Mesenchymal stem cell (in vitro differentiated cells and primary cell): ENCODE data around the gene ADCY1.
"Not testable (repeated sequence)": the region's sequence is repeated elsewhere in the genome, so short reads cannot be mapped to it uniquely, and the experiment has no call there.

Source experiments
- DNase-seq: peaks from one replicate; pipeline ENCODE4 v3.0.0-alpha.2; 2013
- H2AFZ ChIP-seq: one replicate; pipeline ENCODE4 v1.6.1; 2013; ENCODE audit warnings: low read depth, mild to moderate bottlenecking, control low read depth, inconsistent platforms, low read length, moderate library complexity
- H2AK5ac ChIP-seq: 2 replicates; pipeline ENCODE4 v1.6.1; 2013; ENCODE audit warnings: low read length, moderate library complexity, mild to moderate bottlenecking, inconsistent platforms; ENCODE audit not compliant: severe bottlenecking
- H2BK120ac ChIP-seq: one replicate; pipeline ENCODE4 v1.6.1; 2013; ENCODE audit warnings: low read depth, mild to moderate bottlenecking, inconsistent platforms, low read length, moderate library complexity
- H2BK12ac ChIP-seq, 2 experiments: one replicate each; pipeline ENCODE4 v1.6.1; 2013; ENCODE audit warnings: inconsistent platforms in 2 of 2, low read length in 2 of 2, mild to moderate bottlenecking in 2 of 2, moderate library complexity in 2 of 2, control low read depth in 1 of 2
- H2BK15ac ChIP-seq: one replicate; pipeline ENCODE4 v1.6.1; 2013; ENCODE audit warnings: mild to moderate bottlenecking, low read depth, inconsistent platforms; ENCODE audit not compliant: poor library complexity, severe bottlenecking
- H2BK5ac ChIP-seq: 2 replicates; pipeline ENCODE4 v1.6.1; 2013; ENCODE audit warnings: low read depth, mild to moderate bottlenecking, low read length, control low read depth, inconsistent platforms; ENCODE audit not compliant: poor library complexity, severe bottlenecking
- H3K14ac ChIP-seq, 2 experiments: one replicate each; pipeline ENCODE4 v1.6.1; 2013; ENCODE audit warnings: inconsistent platforms in 2 of 2, low read length in 2 of 2, control low read depth in 1 of 2, mild to moderate bottlenecking in 1 of 2, moderate library complexity in 1 of 2
- H3K18ac ChIP-seq, 2 experiments: one replicate each; pipeline ENCODE4 v1.6.1; 2013; ENCODE audit warnings: inconsistent platforms in 2 of 2, low read length in 2 of 2, control low read depth in 1 of 2, low read depth in 1 of 2, mild to moderate bottlenecking in 1 of 2
- H3K23ac ChIP-seq, 2 experiments: one replicate each; pipeline ENCODE4 v1.6.1; 2013; ENCODE audit warnings: inconsistent platforms in 2 of 2, low read length in 2 of 2, mild to moderate bottlenecking in 2 of 2, moderate library complexity in 2 of 2, control low read depth in 1 of 2
- H3K27ac ChIP-seq: 2 replicates; pipeline ENCODE4 v1.5.1; 2013; ENCODE audit warnings: mild to moderate bottlenecking, moderate library complexity, low read length, control low read depth, inconsistent platforms; ENCODE audit not compliant: poor library complexity, severe bottlenecking
- H3K27me3 ChIP-seq, 2 experiments: 2 replicates each; pipeline versions ENCODE4 v1.6.1 to v1.7.0; 2013; ENCODE audit warnings: low read length in 2 of 2, mild to moderate bottlenecking in 2 of 2, moderate library complexity in 2 of 2, control low read depth in 1 of 2, inconsistent platforms in 1 of 2; ENCODE audit not compliant: control insufficient read depth in 1 of 2, insufficient read depth in 1 of 2
- H3K36me3 ChIP-seq, 2 experiments: 2 replicates each; pipeline versions ENCODE4 v1.6.1 to v1.7.0; 2013; ENCODE audit warnings: low read length in 2 of 2, control low read depth in 1 of 2, inconsistent platforms in 1 of 2, low read depth in 1 of 2, mild to moderate bottlenecking in 1 of 2; ENCODE audit not compliant: insufficient read depth in 2 of 2, control insufficient read depth in 1 of 2
- H3K4ac ChIP-seq, 2 experiments: one replicate each; pipeline ENCODE4 v1.6.1; 2013; ENCODE audit warnings: inconsistent platforms in 2 of 2, low read length in 2 of 2, mild to moderate bottlenecking in 2 of 2, moderate library complexity in 2 of 2, control low read depth in 1 of 2, low read depth in 1 of 2
- H3K4me1 ChIP-seq: 2 replicates; pipeline ENCODE4 v1.6.1; 2013; ENCODE audit warnings: low read depth, low read length, control low read depth; ENCODE audit not compliant: control insufficient read depth, insufficient read depth
- H3K4me2 ChIP-seq: 2 replicates; pipeline ENCODE4 v1.6.1; 2013; ENCODE audit warnings: low read length, mild to moderate bottlenecking, inconsistent platforms; ENCODE audit not compliant: poor library complexity, severe bottlenecking
- H3K4me3 ChIP-seq, 2 experiments: 2 replicates each; pipeline versions ENCODE4 v1.5.1 to v1.7.0; 2013; ENCODE audit warnings: low read length in 2 of 2, mild to moderate bottlenecking in 2 of 2, control low read depth in 1 of 2, low read depth in 1 of 2; ENCODE audit not compliant: insufficient read depth in 1 of 2
- H3K79me1 ChIP-seq: replicated peaks from 2 replicates; pipeline ENCODE4 v1.6.1; 2013; ENCODE audit warnings: mild to moderate bottlenecking, control low read depth, low read length, inconsistent platforms; ENCODE audit not compliant: poor library complexity, severe bottlenecking
- H3K9ac ChIP-seq: 2 replicates; pipeline ENCODE4 v1.7.0; 2013; ENCODE audit warnings: mild to moderate bottlenecking, low read length, moderate library complexity
- H3K9me3 ChIP-seq: 2 replicates; pipeline ENCODE4 v1.7.0; 2013; ENCODE audit warnings: mild to moderate bottlenecking, low read length; ENCODE audit not compliant: control insufficient read depth
- H4K8ac ChIP-seq: one replicate; pipeline ENCODE4 v1.6.1; 2013; ENCODE audit warnings: inconsistent platforms, mild to moderate bottlenecking, low read length, moderate library complexity
- H4K91ac ChIP-seq: one replicate; pipeline ENCODE4 v1.6.1; 2013; ENCODE audit warnings: mild to moderate bottlenecking, low read length, inconsistent platforms
- WGBS: methylation state at CpG from one replicate; pipeline ENCODE4 v1.1.7; 2013; ENCODE audit warnings: mixed read lengths; 5-methylcytosine and 5-hydroxymethylcytosine counted together

ADCY1 gene

GRCh38 chr7:45748976-45749375 lies 174.8 kb downstream of the ADCY1 start:
- H3K18ac ChIP-seq, H3K4me3 ChIP-seq, H4K91ac ChIP-seq, H3K14ac ChIP-seq, H4K8ac ChIP-seq, H3K23ac ChIP-seq, H3K27me3 ChIP-seq, H2BK5ac ChIP-seq, H3K4ac ChIP-seq, H3K79me1 ChIP-seq, H3K4me1 ChIP-seq, H2AK5ac ChIP-seq, H2BK15ac ChIP-seq, H3K27ac ChIP-seq, H3K9ac ChIP-seq, H3K4me2 ChIP-seq, H2BK120ac ChIP-seq, H2BK12ac ChIP-seq, H2AFZ ChIP-seq, H3K9me3 ChIP-seq: not testable (repeated sequence)
- peaks cover 0 to 57% of the 10 kb centered on the region in 2 experiments for H3K36me3 ChIP-seq
- peak; percentile 35 for DNase-seq

- H2BK5ac ChIP-seq, H3K9ac ChIP-seq, H3K79me1 ChIP-seq, H2BK120ac ChIP-seq, H3K14ac ChIP-seq, H3K18ac ChIP-seq, H3K4me1 ChIP-seq, H2AFZ ChIP-seq, H3K4me2 ChIP-seq, H4K91ac ChIP-seq, H2BK15ac ChIP-seq, H3K23ac ChIP-seq, H3K4ac ChIP-seq, H3K27ac ChIP-seq, H4K8ac ChIP-seq, H2AK5ac ChIP-seq, H2BK12ac ChIP-seq, H3K9me3 ChIP-seq, H3K4me3 ChIP-seq, H3K27me3 ChIP-seq, DNase-seq: not testable (repeated sequence)
- WGBS, result 100% methylated on average over 2 of the region's 2 CpGs
- peaks cover 0 to 42% of the 10 kb centered on the region in 2 experiments for H3K36me3 ChIP-seq
These were observed 177.2 kb downstream of the ADCY1 start for GRCh38 chr7:45751352-45751751.

- not testable (repeated sequence) for H3K14ac ChIP-seq, H3K4me3 ChIP-seq, H3K27me3 ChIP-seq, H3K79me1 ChIP-seq, H3K4me2 ChIP-seq, H2AFZ ChIP-seq, H3K27ac ChIP-seq, H3K4me1 ChIP-seq, H2BK12ac ChIP-seq, H3K9me3 ChIP-seq, H4K91ac ChIP-seq, H2BK120ac ChIP-seq, H3K23ac ChIP-seq, H4K8ac ChIP-seq, H2BK15ac ChIP-seq, H3K9ac ChIP-seq, H2BK5ac ChIP-seq, H3K18ac ChIP-seq, DNase-seq, H2AK5ac ChIP-seq, H3K4ac ChIP-seq
- WGBS, result 97% methylated on average over 4 of the region's 4 CpGs
- peaks cover 0 to 19% of the 10 kb centered on the region in 2 experiments for H3K36me3 ChIP-seq
These were observed 182.2 kb downstream of the ADCY1 start for GRCh38 chr7:45756333-45756732.

- not testable (repeated sequence) for H3K4me1 ChIP-seq, DNase-seq, H2BK120ac ChIP-seq, H2AK5ac ChIP-seq, H4K91ac ChIP-seq, H2BK5ac ChIP-seq, H3K14ac ChIP-seq, H3K79me1 ChIP-seq, H2BK12ac ChIP-seq, H4K8ac ChIP-seq, H3K9ac ChIP-seq, H3K9me3 ChIP-seq, H3K23ac ChIP-seq, H3K4me2 ChIP-seq, H2BK15ac ChIP-seq, H3K18ac ChIP-seq, H3K27ac ChIP-seq, H2AFZ ChIP-seq, H3K4me3 ChIP-seq, H3K4ac ChIP-seq, H3K27me3 ChIP-seq
- peaks cover 0 to 15% of the 10 kb centered on the region in 2 experiments for H3K36me3 ChIP-seq
- no CpG with 5 or more reads among the region's 2 CpGs for WGBS
These were observed 182.6 kb downstream of the ADCY1 start for GRCh38 chr7:45756757-45757156.
